ENCODE measurements around the gene LEPR. TPM values are rescaled to one million over a fixed set of nuclear protein-coding genes. Genes with fewer than 3 reads are reported as not detected.

LEPR gene
- total RNA-seq, 1 experiment from 2014 or later, result 1.6 TPM

DNA sequence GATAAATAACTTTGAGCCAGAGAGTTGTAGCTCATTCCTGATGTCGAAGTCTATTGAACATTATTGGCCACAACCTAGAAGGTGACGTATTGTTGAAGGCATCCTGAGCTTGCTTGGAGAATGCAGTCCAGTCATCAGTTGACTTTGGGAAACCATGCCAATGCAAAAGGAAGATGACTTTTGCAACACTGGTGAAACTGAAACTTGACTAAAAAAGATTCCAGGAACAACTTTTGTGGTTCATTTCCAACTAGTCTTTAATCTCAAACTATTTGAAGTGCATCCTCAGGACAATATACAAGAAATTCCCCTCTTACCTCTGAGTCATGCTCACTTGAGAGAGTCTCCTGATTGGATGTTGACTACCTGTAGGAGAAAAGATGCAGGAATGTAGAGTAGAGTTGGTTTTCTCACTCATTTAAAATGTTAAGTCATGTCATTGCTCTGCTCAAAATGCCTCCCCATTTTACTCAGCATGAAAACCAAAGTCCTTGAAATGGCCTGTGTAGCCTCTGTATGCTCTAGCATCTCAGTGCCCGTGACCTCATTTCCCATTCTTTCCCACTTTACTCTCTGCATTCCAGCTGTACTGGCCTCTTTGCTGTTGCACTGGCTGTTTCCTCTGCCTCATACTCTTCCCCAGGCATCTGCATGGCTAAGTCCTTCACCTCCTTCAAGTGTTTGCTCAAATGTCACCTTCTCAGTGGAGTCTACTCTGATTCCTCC lies 24.4 kb upstream of the LEPR start:
- BruUV-seq (replicated peaks), result no TSS peak
- Histone ChIP-seq H3K4me1 (ENCODE audit: insufficient read depth, low read length, poor library complexity, severe bottlenecking) (no peaks in the 10 kb centered on the region), H3K4me3 (ENCODE audit: low read depth, low read length, poor library complexity, severe bottlenecking) (no peak overlapping the region), H3K27ac (ENCODE audit: low read depth, low read length, poor library complexity, severe bottlenecking) (no peak overlapping the region), H3K27me3 (replicated peaks; ENCODE audit: insufficient read depth, low read depth, low read length, poor library complexity) (no peaks in the 10 kb centered on the region), H3K36me3 (ENCODE audit: insufficient read depth, low read length, poor library complexity, severe bottlenecking) (no peaks in the 10 kb centered on the region), H3K9me3 (ENCODE audit: low read depth, low read length, poor library complexity, severe bottlenecking) (no peaks in the 10 kb centered on the region)
- CTCF ChIA-PET, result no interaction called here
- no peak for TF ChIP-seq EZH2 (IDR thresholded peaks at IDR 0.05; ENCODE audit: borderline replicate concordance, low read depth, low read length, poor library complexity, severe bottlenecking)
- TF ChIP-seq, protein P1, sequence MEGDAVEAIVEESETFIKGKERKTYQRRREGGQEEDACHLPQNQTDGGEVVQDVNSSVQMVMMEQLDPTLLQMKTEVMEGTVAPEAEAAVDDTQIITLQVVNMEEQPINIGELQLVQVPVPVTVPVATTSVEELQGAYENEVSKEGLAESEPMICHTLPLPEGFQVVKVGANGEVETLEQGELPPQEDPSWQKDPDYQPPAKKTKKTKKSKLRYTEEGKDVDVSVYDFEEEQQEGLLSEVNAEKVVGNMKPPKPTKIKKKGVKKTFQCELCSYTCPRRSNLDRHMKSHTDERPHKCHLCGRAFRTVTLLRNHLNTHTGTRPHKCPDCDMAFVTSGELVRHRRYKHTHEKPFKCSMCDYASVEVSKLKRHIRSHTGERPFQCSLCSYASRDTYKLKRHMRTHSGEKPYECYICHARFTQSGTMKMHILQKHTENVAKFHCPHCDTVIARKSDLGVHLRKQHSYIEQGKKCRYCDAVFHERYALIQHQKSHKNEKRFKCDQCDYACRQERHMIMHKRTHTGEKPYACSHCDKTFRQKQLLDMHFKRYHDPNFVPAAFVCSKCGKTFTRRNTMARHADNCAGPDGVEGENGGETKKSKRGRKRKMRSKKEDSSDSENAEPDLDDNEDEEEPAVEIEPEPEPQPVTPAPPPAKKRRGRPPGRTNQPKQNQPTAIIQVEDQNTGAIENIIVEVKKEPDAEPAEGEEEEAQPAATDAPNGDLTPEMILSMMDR (conservative IDR thresholded peaks at IDR 0.05; ENCODE audit: low read depth, low read length), result no peak
- no peak for DNase-seq (ENCODE audit: low spot score)
- intact Hi-C loops (cut with micrococcal nuclease; ENCODE audit: unreplicated experiment), result no loop called here
- POLR2A ChIA-PET (ENCODE audit: low non-redundant PET), result no interaction called here

DNA sequence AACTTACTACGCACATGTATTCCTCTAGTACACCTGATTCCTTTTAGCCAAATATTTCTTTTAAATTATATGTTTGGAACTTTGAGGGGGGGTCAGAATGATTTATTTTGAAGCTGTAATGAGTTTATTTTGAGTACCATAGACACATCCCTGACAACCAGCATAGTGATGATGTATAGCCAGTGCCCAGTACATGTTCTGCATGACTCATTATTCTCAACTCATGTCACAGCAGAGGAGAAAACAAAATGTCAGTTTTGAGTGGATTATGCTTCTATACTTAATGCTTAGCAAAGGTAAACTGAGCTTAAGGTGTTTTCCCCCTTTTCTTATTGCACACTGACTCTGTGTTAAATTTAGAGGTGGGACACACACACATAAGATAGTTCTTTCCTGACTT lies 22.4 kb upstream of the LEPR start:
- intact Hi-C loops (cut with micrococcal nuclease; ENCODE audit: unreplicated experiment), result no loop called here
- H3K36me3 ChIP-seq (ENCODE audit: insufficient read depth, low read length, poor library complexity, severe bottlenecking), result no peaks in the 10 kb centered on the region
- no peak overlapping the region for H3K4me3 ChIP-seq (ENCODE audit: low read depth, low read length, poor library complexity, severe bottlenecking)
- no peaks in the 10 kb centered on the region for H3K27me3 ChIP-seq (replicated peaks; ENCODE audit: insufficient read depth, low read depth, low read length, poor library complexity)
- POLR2A ChIA-PET (ENCODE audit: low non-redundant PET), result no interaction called here
- no peak for TF ChIP-seq EZH2 (IDR thresholded peaks at IDR 0.05; ENCODE audit: borderline replicate concordance, low read depth, low read length, poor library complexity, severe bottlenecking)
- TF ChIP-seq, protein P1 (conservative IDR thresholded peaks at IDR 0.05; ENCODE audit: low read depth, low read length), result no peak
- DNase-seq (ENCODE audit: low spot score), result no peak
- CTCF ChIA-PET, result no interaction called here
- BruUV-seq (replicated peaks), result no TSS peak
- H3K27ac ChIP-seq (ENCODE audit: low read depth, low read length, poor library complexity, severe bottlenecking), result no peak overlapping the region
- H3K4me1 ChIP-seq (ENCODE audit: insufficient read depth, low read length, poor library complexity, severe bottlenecking), result no peaks in the 10 kb centered on the region
- no peaks in the 10 kb centered on the region for H3K9me3 ChIP-seq (ENCODE audit: low read depth, low read length, poor library complexity, severe bottlenecking)

DNA sequence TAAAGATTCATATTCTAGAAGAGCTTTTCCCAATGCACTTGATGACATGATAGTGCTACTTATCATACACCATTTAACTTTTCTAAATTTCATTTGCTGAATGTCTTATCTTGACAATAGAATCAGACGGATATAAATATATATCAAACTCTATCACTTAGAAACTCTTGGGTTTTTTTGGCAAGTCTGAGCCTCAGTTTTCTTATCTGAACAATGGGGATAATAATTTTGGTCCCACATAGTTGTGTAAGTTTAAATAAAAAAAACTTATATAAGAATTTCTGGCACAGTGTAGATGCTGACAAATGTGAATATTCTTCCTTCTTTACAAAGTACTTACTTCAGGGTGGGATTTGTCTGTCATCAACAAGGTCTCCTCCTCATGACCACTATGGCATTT lies 21.5 kb upstream of the LEPR start:
- Histone ChIP-seq H3K27me3 (replicated peaks; ENCODE audit: insufficient read depth, low read depth, low read length, poor library complexity) (no peaks in the 10 kb centered on the region), H3K4me3 (ENCODE audit: low read depth, low read length, poor library complexity, severe bottlenecking) (no peak overlapping the region), H3K4me1 (ENCODE audit: insufficient read depth, low read length, poor library complexity, severe bottlenecking) (no peaks in the 10 kb centered on the region), H3K36me3 (ENCODE audit: insufficient read depth, low read length, poor library complexity, severe bottlenecking) (no peaks in the 10 kb centered on the region), H3K9me3 (ENCODE audit: low read depth, low read length, poor library complexity, severe bottlenecking) (no peaks in the 10 kb centered on the region), H3K27ac (ENCODE audit: low read depth, low read length, poor library complexity, severe bottlenecking) (no peak overlapping the region)
- TF ChIP-seq, protein P1 (conservative IDR thresholded peaks at IDR 0.05; ENCODE audit: low read depth, low read length), result no peak
- no peak for TF ChIP-seq EZH2 (IDR thresholded peaks at IDR 0.05; ENCODE audit: borderline replicate concordance, low read depth, low read length, poor library complexity, severe bottlenecking)
- ChIA-PET CTCF (no interaction called here), POLR2A (ENCODE audit: low non-redundant PET) (no interaction called here)
- no peak for DNase-seq (ENCODE audit: low spot score)
- intact Hi-C loops (cut with micrococcal nuclease; ENCODE audit: unreplicated experiment), result no loop called here
- BruUV-seq (replicated peaks), result no TSS peak

Data from A673 (cell line).